GM12878 (cell line): ENCODE measurements around the gene PCDH15. TPM values are rescaled to one million over a fixed set of nuclear protein-coding genes. Genes with fewer than 3 reads are reported as not detected.

Source experiments
- ATAC-seq: fragments of 200-7000 bp; cut with Tn5 transposase; 3 replicates; pipeline ENCODE4 v1.9.1; 2020; ENCODE audit warnings: mild to moderate bottlenecking, moderate library complexity
- BruUV-seq: library from RNA; stranded (reverse); fragments of 400-500 nt; replicated peaks from 2 replicates; lab custom pipeline; 2021; lab: Mats Ljungman, UMichigan
- CTCF ChIA-PET: fragments of 300-600 bp; sonication (Branson Sonifier 250); formaldehyde crosslinking; extraction: SDS; loops from one replicate; lab custom pipeline; 2021; ENCODE audit warnings: inconsistent platforms; lab: Yijun Ruan, JAX
- POLR2A ChIA-PET: fragments of 350-600 bp; formaldehyde crosslinking; extraction: SDS; loops from one replicate; lab custom pipeline; 2021; ENCODE audit warnings: inconsistent platforms; lab: Charles Lee
- RAD21 ChIA-PET: fragments of 300-600 bp; sonication (Branson Sonifier 250); formaldehyde crosslinking; loops from one replicate; lab custom pipeline; 2023; ENCODE audit warnings: antibody characterized with exemption; ENCODE audit not compliant: unreplicated experiment; lab: Charles Lee
- SMC1A ChIA-PET: fragments of 300-600 bp; sonication (Branson Sonifier 250); formaldehyde crosslinking; loops from one replicate; lab custom pipeline; 2023; ENCODE audit not compliant: unreplicated experiment, uncharacterized antibody; lab: Charles Lee
- DNase-seq: peaks from one replicate; pipeline ENCODE4 v3.0.0-alpha.2; 2011; ENCODE audit warnings: low read depth, low spot score
- FAIRE-seq: peaks from 3 replicates; lab custom pipeline; 2011; peaks lifted over from hg19 to GRCh38; lab: Jason Lieb, UNC
- H2AFZ ChIP-seq: 2 replicates; pipeline ENCODE4 v1.6.0; 2011; ENCODE audit warnings: low read depth, low read length, control low read depth; ENCODE audit not compliant: control insufficient read depth
- H3K27ac ChIP-seq: 2 replicates; pipeline ENCODE4 v1.5.1; 2011; ENCODE audit warnings: control low read depth; ENCODE audit not compliant: control insufficient read depth, insufficient read depth
- H3K27me3 ChIP-seq, 2 experiments: replicated peaks in 1 of 2; 2 replicates each; pipeline versions ENCODE4 v1.6.0 to v1.6.1; 2011; ENCODE audit warnings: low read length in 1 of 2; ENCODE audit not compliant: control insufficient read depth in 2 of 2, insufficient read depth in 2 of 2
- H3K36me3 ChIP-seq, 2 experiments: 2 replicates each; pipeline ENCODE4 v1.5.1; 2011; ENCODE audit warnings: low read length in 1 of 2; ENCODE audit not compliant: control insufficient read depth in 2 of 2, insufficient read depth in 2 of 2
- H3K4me1 ChIP-seq: 2 replicates; pipeline ENCODE4 v1.6.1; 2011; ENCODE audit warnings: mild to moderate bottlenecking, low read length, moderate library complexity, mixed read lengths; ENCODE audit not compliant: control insufficient read depth, insufficient read depth
- H3K4me2 ChIP-seq: 2 replicates; pipeline ENCODE4 v1.6.0; 2011; ENCODE audit warnings: control low read depth; ENCODE audit not compliant: control insufficient read depth, insufficient read depth
- H3K4me3 ChIP-seq: fragments of 200-600 bp; sonication (generic); 2 replicates; pipeline ENCODE4 v1.5.1; 2016
- H3K79me2 ChIP-seq: 2 replicates; pipeline ENCODE4 v1.6.0; 2011; ENCODE audit warnings: low read length; ENCODE audit not compliant: control insufficient read depth, insufficient read depth
- H3K9ac ChIP-seq: 2 replicates; pipeline ENCODE4 v1.8.0; 2011; ENCODE audit warnings: low read length, control low read depth, mixed read lengths; ENCODE audit not compliant: control insufficient read depth, insufficient read depth
- H3K9me3 ChIP-seq: replicated peaks from 3 replicates; pipeline ENCODE4 v1.5.1; 2011; ENCODE audit warnings: mild to moderate bottlenecking, low read length; ENCODE audit not compliant: control insufficient read depth, insufficient read depth
- H4K20me1 ChIP-seq: 2 replicates; pipeline ENCODE4 v1.6.0; 2011; ENCODE audit not compliant: control insufficient read depth, insufficient read depth
- BRCA1 ChIP-seq: IDR thresholded peaks from 2 replicates; pipeline ENCODE4 v1.6.1; 2011; ENCODE audit warnings: low read depth, low read length, improper control_type of control experiment
- KAT2A ChIP-seq: conservative IDR thresholded peaks from 2 replicates; pipeline ENCODE4 v1.6.1; 2011; ENCODE audit warnings: low read depth, low read length; ENCODE audit not compliant: control insufficient read depth
- NFYB ChIP-seq: IDR thresholded peaks from 2 replicates; pipeline ENCODE4 v1.6.1; 2011; ENCODE audit warnings: low read depth, mild to moderate bottlenecking, low read length, improper control_type of control experiment, moderate library complexity; ENCODE audit not compliant: insufficient read depth
- POLR2AphosphoS2 ChIP-seq: IDR thresholded peaks from 2 replicates; pipeline ENCODE4 v1.6.1; 2011; ENCODE audit warnings: low read depth, mild to moderate bottlenecking, low read length, improper control_type of control experiment, moderate library complexity
- ZNF622 ChIP-seq: fragments of 450-650 bp; IDR thresholded peaks from 2 replicates; pipeline ENCODE4 v1.6.1; 2017; ENCODE audit warnings: mild to moderate bottlenecking, inconsistent platforms
- WGBS: methylation state at CpG from one replicate; pipeline ENCODE4 v1.1.6; 2016; ENCODE audit warnings: low lambda C conversion rate; ENCODE audit not compliant: insufficient replicate concordance, insufficient coverage; ENCODE audit errors: missing lambda C conversion rate; 5-methylcytosine and 5-hydroxymethylcytosine counted together
- in situ Hi-C: fragments of 300-500 bp; cut with MboI; formaldehyde crosslinking; loops from 9 replicates; pipeline ENCODE4 v1.14.3; 2018; ENCODE audit warnings: mixed read lengths
- intact Hi-C: fragments of 100-400 bp; cut with micrococcal nuclease; formaldehyde crosslinking; loops from one replicate; pipeline ENCODE4 v1.14.2; 2022; ENCODE audit not compliant: unreplicated experiment
- polyA plus RNA-seq, 11 experiments: library from polyadenylated mRNA; depleted of rRNA in 4 of 11; unstranded in 6 of 11; stranded (reverse) in 5 of 11; fragments of >200 nt; fragmentation: Nextera tagmentation in 4 of 11; fragmentation: Illumina TruSeq in 1 of 11; extraction: Ambion mirVana in 4 of 11; extraction: Trizol in 1 of 11; gene quantifications; 1 replicate in 1 of 11; 2 replicates in 10 of 11; pipeline versions ENCODE4 v1.2.1 to v1.2.3, GENCODE V29; 2011 to 2016; ENCODE audit warnings: inconsistent platforms in 2 of 11, missing spikeins in 2 of 11, low read depth in 1 of 11
- total RNA-seq, 4 experiments: library from RNA; depleted of rRNA in 3 of 4; stranded (reverse); fragments of >200 nt in 3 of 4; fragmentation: Illumina TruSeq in 1 of 4; extraction: Trizol in 1 of 4; gene quantifications; 2 replicates each; pipeline versions ENCODE4 v1.2.1 to v1.2.3, GENCODE V29; 2013 to 2021
- TF ChIP-seq, protein P1 (sequence below): fragments of 450-650 bp; IDR thresholded peaks from 2 replicates; pipeline ENCODE4 v1.6.1; 2016; ENCODE audit warnings: mild to moderate bottlenecking, moderate library complexity, borderline replicate concordance
- TF ChIP-seq, protein P2 (sequence below), 3 experiments: IDR thresholded peaks in 2 of 3; conservative IDR thresholded peaks in 1 of 3; 2 replicates each; pipeline ENCODE4 v1.5.1; 2011; ENCODE audit warnings: low read depth in 3 of 3, low read length in 3 of 3, mild to moderate bottlenecking in 3 of 3, control low read depth in 2 of 3, moderate library complexity in 2 of 3, inconsistent platforms in 1 of 3, mixed read lengths in 1 of 3; ENCODE audit not compliant: control insufficient read depth in 2 of 3, insufficient read depth in 1 of 3; ENCODE audit errors: extremely low read depth in 1 of 3

Gene PCDH15
- total and polyA plus RNA-seq, 10 of the 15 experiments (the other 5 are each of a cell fraction or from before 2014, with no cell fraction given), result 0.03 to 0.52 (median 0.07) TPM; not detected in 6

DNA sequence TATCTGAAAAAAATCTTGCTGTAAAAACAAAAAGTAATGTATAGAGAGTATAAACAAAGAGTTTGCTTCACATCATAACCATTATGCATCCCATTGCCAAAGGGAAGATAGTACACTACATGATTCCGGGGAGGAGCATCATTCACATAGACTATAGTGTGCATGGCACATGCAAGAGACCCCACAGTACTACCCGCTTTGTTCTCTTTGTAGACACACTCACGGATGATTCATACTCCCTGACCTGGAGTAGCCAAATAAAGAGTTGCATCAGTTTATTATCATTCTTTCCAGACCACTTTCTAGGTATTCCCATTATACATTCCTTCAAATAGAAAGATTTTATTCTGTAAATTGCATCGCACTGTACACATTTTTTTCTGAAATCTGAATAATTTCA lies 356.9 kb downstream of the PCDH15 start:
- SMC1A ChIA-PET, result no interaction called here
- TF ChIP-seq KAT2A (no peak), NFYB (no peak), BRCA1 (no peak), POLR2AphosphoS2 (no peak), ZNF622 (no peak)
- TF ChIP-seq, protein P1, sequence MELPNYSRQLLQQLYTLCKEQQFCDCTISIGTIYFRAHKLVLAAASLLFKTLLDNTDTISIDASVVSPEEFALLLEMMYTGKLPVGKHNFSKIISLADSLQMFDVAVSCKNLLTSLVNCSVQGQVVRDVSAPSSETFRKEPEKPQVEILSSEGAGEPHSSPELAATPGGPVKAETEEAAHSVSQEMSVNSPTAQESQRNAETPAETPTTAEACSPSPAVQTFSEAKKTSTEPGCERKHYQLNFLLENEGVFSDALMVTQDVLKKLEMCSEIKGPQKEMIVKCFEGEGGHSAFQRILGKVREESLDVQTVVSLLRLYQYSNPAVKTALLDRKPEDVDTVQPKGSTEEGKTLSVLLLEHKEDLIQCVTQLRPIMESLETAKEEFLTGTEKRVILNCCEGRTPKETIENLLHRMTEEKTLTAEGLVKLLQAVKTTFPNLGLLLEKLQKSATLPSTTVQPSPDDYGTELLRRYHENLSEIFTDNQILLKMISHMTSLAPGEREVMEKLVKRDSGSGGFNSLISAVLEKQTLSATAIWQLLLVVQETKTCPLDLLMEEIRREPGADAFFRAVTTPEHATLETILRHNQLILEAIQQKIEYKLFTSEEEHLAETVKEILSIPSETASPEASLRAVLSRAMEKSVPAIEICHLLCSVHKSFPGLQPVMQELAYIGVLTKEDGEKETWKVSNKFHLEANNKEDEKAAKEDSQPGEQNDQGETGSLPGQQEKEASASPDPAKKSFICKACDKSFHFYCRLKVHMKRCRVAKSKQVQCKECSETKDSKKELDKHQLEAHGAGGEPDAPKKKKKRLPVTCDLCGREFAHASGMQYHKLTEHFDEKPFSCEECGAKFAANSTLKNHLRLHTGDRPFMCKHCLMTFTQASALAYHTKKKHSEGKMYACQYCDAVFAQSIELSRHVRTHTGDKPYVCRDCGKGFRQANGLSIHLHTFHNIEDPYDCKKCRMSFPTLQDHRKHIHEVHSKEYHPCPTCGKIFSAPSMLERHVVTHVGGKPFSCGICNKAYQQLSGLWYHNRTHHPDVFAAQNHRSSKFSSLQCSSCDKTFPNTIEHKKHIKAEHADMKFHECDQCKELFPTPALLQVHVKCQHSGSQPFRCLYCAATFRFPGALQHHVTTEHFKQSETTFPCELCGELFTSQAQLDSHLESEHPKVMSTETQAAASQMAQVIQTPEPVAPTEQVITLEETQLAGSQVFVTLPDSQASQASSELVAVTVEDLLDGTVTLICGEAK, result no peak
- TF ChIP-seq, protein P2, sequence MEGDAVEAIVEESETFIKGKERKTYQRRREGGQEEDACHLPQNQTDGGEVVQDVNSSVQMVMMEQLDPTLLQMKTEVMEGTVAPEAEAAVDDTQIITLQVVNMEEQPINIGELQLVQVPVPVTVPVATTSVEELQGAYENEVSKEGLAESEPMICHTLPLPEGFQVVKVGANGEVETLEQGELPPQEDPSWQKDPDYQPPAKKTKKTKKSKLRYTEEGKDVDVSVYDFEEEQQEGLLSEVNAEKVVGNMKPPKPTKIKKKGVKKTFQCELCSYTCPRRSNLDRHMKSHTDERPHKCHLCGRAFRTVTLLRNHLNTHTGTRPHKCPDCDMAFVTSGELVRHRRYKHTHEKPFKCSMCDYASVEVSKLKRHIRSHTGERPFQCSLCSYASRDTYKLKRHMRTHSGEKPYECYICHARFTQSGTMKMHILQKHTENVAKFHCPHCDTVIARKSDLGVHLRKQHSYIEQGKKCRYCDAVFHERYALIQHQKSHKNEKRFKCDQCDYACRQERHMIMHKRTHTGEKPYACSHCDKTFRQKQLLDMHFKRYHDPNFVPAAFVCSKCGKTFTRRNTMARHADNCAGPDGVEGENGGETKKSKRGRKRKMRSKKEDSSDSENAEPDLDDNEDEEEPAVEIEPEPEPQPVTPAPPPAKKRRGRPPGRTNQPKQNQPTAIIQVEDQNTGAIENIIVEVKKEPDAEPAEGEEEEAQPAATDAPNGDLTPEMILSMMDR (IDR thresholded peaks at IDR 0.05 in 2 of 3, conservative IDR thresholded peaks at IDR 0.05 in 1 of 3; ENCODE audit: control insufficient read depth in 2 of 3, extremely low read depth in 1 of 3, insufficient read depth in 1 of 3, low read depth in 3 of 3, low read length in 3 of 3), result no peak
- TF ChIP-seq, all 136 proteins: peak for 0
- no peaks in the 10 kb centered on the region for H3K27me3 ChIP-seq
- H2AFZ ChIP-seq, result no peak overlapping the region
- no peaks in the 10 kb centered on the region for H3K4me1 ChIP-seq
- intact Hi-C loops, result no loop called here
- WGBS, result 26% methylated on average over 4 of the region's 4 CpGs
- in situ Hi-C loops, result no loop called here
- no peak overlapping the region for H3K4me3 ChIP-seq
- FAIRE-seq (no peak), DNase-seq (no peak), ATAC-seq (no peak)
- no peak overlapping the region for H3K9ac ChIP-seq
- no TSS peak for BruUV-seq
- ChIA-PET CTCF (no interaction called here), POLR2A (no interaction called here), RAD21 (no interaction called here)
- no peaks in the 10 kb centered on the region for H3K79me2 ChIP-seq
- no peak overlapping the region for H3K4me2 ChIP-seq
- H3K27ac ChIP-seq, result no peak overlapping the region
- no peaks in the 10 kb centered on the region for H4K20me1 ChIP-seq
- H3K9me3 ChIP-seq, result no peaks in the 10 kb centered on the region
- H3K36me3 ChIP-seq, result no peaks in the 10 kb centered on the region
